WTC11 (cell line): Measurements from ENCODE around the gene TAP2. TPM values are rescaled to one million over a fixed set of nuclear protein-coding genes. Genes with fewer than 3 reads are reported as not detected.
A peak's percentile ranks its signal among the peaks of the same experiment; 100 is the strongest.

ENCODE experiments used
- ATAC-seq: fragments of 200-7000 bp; cut with Tn5 transposase; 2 replicates; pipeline ENCODE4 v1.10.0; 2021; ENCODE audit warnings: mild to moderate bottlenecking, moderate library complexity
- CTCF ChIA-PET: fragments of 300-600 bp; sonication (Branson Sonifier 250); formaldehyde crosslinking; loops from one replicate; lab custom pipeline; 2021; ENCODE audit warnings: antibody characterized with exemption; lab: Charles Lee
- POLR2A ChIA-PET: fragments of 350-600 bp; sonication (Branson Sonifier 250); formaldehyde crosslinking; loops from one replicate; lab custom pipeline; 2021; ENCODE audit warnings: antibody characterized with exemption; lab: Charles Lee
- DNase-seq: peaks from one replicate; pipeline ENCODE4 v3.0.0; 2021; ENCODE audit warnings: low spot score
- H3K27ac Mint-ChIP-seq: 2 replicates; pipeline ENCODE4 v1.8.0; 2021; ENCODE audit warnings: mixed read lengths
- H3K27me3 Mint-ChIP-seq: 2 replicates; pipeline ENCODE4 v1.8.0; 2021; ENCODE audit warnings: low read depth, mild to moderate bottlenecking, moderate library complexity, mixed read lengths
- H3K36me3 Mint-ChIP-seq: 2 replicates; pipeline ENCODE4 v1.8.0; 2021; ENCODE audit warnings: mixed read lengths
- H3K4me1 Mint-ChIP-seq: 2 replicates; pipeline ENCODE4 v1.8.0; 2022; ENCODE audit warnings: mixed read lengths
- H3K4me3 Mint-ChIP-seq: 2 replicates; pipeline ENCODE4 v1.8.0; 2021; ENCODE audit warnings: mild to moderate bottlenecking, moderate library complexity, mixed read lengths
- H3K9me3 Mint-ChIP-seq: 2 replicates; pipeline ENCODE4 v1.8.0; 2021; ENCODE audit warnings: mixed read lengths
- AFF4 ChIP-seq: sonication (generic); formaldehyde crosslinking; IDR thresholded peaks from 2 replicates; pipeline ENCODE4 v1.8.1; 2023; ENCODE audit warnings: mild to moderate bottlenecking, missing genetic modification reagents, borderline replicate concordance
- CREM ChIP-seq: sonication (generic); formaldehyde crosslinking; IDR thresholded peaks from 2 replicates; pipeline ENCODE4 v1.8.1; 2022; ENCODE audit warnings: mild to moderate bottlenecking, missing genetic modification reagents, moderate library complexity
- E2F5 ChIP-seq: sonication (generic); formaldehyde crosslinking; IDR thresholded peaks from 2 replicates; pipeline ENCODE4 v1.8.1; 2022; ENCODE audit warnings: mild to moderate bottlenecking, moderate library complexity, missing genetic modification reagents
- ETV6 ChIP-seq: sonication (generic); formaldehyde crosslinking; IDR thresholded peaks from 2 replicates; pipeline ENCODE4 v1.8.1; 2022; ENCODE audit warnings: mild to moderate bottlenecking, missing genetic modification reagents
- FOXJ3 ChIP-seq: sonication (generic); formaldehyde crosslinking; IDR thresholded peaks from 2 replicates; pipeline ENCODE4 v1.9.0; 2021; ENCODE audit warnings: missing genetic modification reagents, mild to moderate bottlenecking, borderline replicate concordance
- GTF2I ChIP-seq: fragments of 250-450 bp; sonication (Bioruptor Pico); conservative IDR thresholded peaks from 2 replicates; pipeline ENCODE4 v1.4.0; 2021; ENCODE audit warnings: mild to moderate bottlenecking
- MXD4 ChIP-seq: fragments of 250-450 bp; sonication (Bioruptor Pico); IDR thresholded peaks from 2 replicates; pipeline ENCODE4 v1.8.0; 2021; ENCODE audit warnings: mild to moderate bottlenecking, moderate library complexity, borderline replicate concordance
- NFYB ChIP-seq: sonication (generic); formaldehyde crosslinking; conservative IDR thresholded peaks from 2 replicates; pipeline ENCODE4 v1.8.0; 2022; ENCODE audit warnings: low read depth, missing genetic modification reagents
- PREB ChIP-seq: sonication (generic); formaldehyde crosslinking; IDR thresholded peaks from 2 replicates; pipeline ENCODE4 v1.8.1; 2022; ENCODE audit warnings: mild to moderate bottlenecking, missing genetic modification reagents, moderate library complexity, borderline replicate concordance
- PRRX2 ChIP-seq: fragments of 250-450 bp; sonication (Bioruptor Pico); IDR thresholded peaks from 2 replicates; pipeline ENCODE4 v1.8.0; 2021; ENCODE audit warnings: mild to moderate bottlenecking
- RORB ChIP-seq: fragments of 250-450 bp; sonication (Bioruptor Pico); IDR thresholded peaks from 2 replicates; pipeline ENCODE4 v1.9.0; 2021; ENCODE audit warnings: mild to moderate bottlenecking
- SP1 ChIP-seq: sonication (generic); formaldehyde crosslinking; conservative IDR thresholded peaks from 2 replicates; pipeline ENCODE4 v1.8.1; 2022; ENCODE audit warnings: missing genetic modification reagents
- TEAD4 ChIP-seq: sonication (generic); formaldehyde crosslinking; IDR thresholded peaks from 2 replicates; pipeline ENCODE4 v1.8.0; 2022; ENCODE audit warnings: mild to moderate bottlenecking, missing genetic modification reagents
- USF1 ChIP-seq: sonication (generic); formaldehyde crosslinking; IDR thresholded peaks from 2 replicates; pipeline ENCODE4 v1.8.0; 2022; ENCODE audit warnings: mild to moderate bottlenecking, missing genetic modification reagents
- ZBTB21 ChIP-seq: sonication (generic); formaldehyde crosslinking; IDR thresholded peaks from 2 replicates; pipeline ENCODE4 v1.8.1; 2023; ENCODE audit warnings: mild to moderate bottlenecking, missing genetic modification reagents, borderline replicate concordance
- ZNF232 ChIP-seq: sonication (generic); formaldehyde crosslinking; IDR thresholded peaks from 2 replicates; pipeline ENCODE4 v1.8.0; 2022; ENCODE audit warnings: mild to moderate bottlenecking, missing genetic modification reagents
- ZNF512 ChIP-seq: sonication (generic); formaldehyde crosslinking; IDR thresholded peaks from 2 replicates; pipeline ENCODE4 v1.8.1; 2022; ENCODE audit warnings: missing genetic modification reagents, borderline replicate concordance
- total RNA-seq: library from RNA; stranded (reverse); gene quantifications from 3 replicates; pipeline ENCODE4 v1.2.3, GENCODE V29; 2021

TAP2 gene
- total RNA-seq, 1 experiment from 2014 or later = 23.0 TPM

- no peak for TF ChIP-seq ZNF512 (CRISPR knock-in tag)
- no peak for TF ChIP-seq NFYB (CRISPR knock-in tag)
Observed at GRCh38 chr6:32845384-32845884, 6.9 kb upstream of the TAP2 start (continued).

GRCh38 chr6:32844839-32845383, 6.4 kb upstream of the TAP2 start:
- no peaks in the 10 kb centered on the region for H3K9me3 Mint-ChIP-seq
- CTCF ChIA-PET = interaction anchor here (0.7 to 2.8 kb wide), 9 partner anchors 9 to 140 kb away, joined by 3 to 53 read pairs (median 8); partner anchors contain the start of genes BRD2, PSMB9 and TAP1
- H3K27me3 Mint-ChIP-seq = peaks cover 92% of the 10 kb centered on the region
- peak; percentile 75; the same call in 1 of the 2 replicates for TF ChIP-seq E2F5
- peak; percentile 66; the same call in 1 of the 2 replicates for TF ChIP-seq ZNF232 (CRISPR knock-in tag)
- TF ChIP-seq ZBTB21 (CRISPR knock-in tag) = no peak
- peaks cover 17% of the 10 kb centered on the region for H3K4me1 Mint-ChIP-seq
- H3K27ac Mint-ChIP-seq = peak overlapping the region; percentile 78
- peak overlapping the region; percentile 95 for H3K4me3 Mint-ChIP-seq
- ATAC-seq = no peak
- peaks cover 21% of the 10 kb centered on the region for H3K36me3 Mint-ChIP-seq
- POLR2A ChIA-PET = interaction anchor here (0.6 to 2.6 kb wide), 6 partner anchors 9 to 767 kb away, joined by 3 to 28 read pairs (median 6); partner anchors contain the start of genes HLA-DMB, PSMB9 and TAP1
- DNase-seq = no peak

- Mint-ChIP-seq H3K36me3 (peaks cover 19% of the 10 kb centered on the region), H3K4me3 (peak within 1 kb of the TSS; percentile 95), H3K9me3 (no peaks in the 10 kb centered on the region), H3K27ac (peak within 1 kb of the TSS; percentile 78), H3K4me1 (peaks cover 17% of the 10 kb centered on the region), H3K27me3 (peaks cover 94% of the 10 kb centered on the region)
- DNase-seq (peak; percentile 96), ATAC-seq (peak; percentile 93)
- CTCF ChIA-PET = interaction anchor here (0.7 to 2.8 kb wide), 10 partner anchors 10 to 141 kb away, joined by 3 to 53 read pairs (median 8); partner anchors contain the start of genes BRD2, HLA-DMA, PSMB9 and TAP1
- POLR2A ChIA-PET = interaction anchor here (0.6 to 2.6 kb wide), 7 partner anchors 10 to 767 kb away, joined by 3 to 28 read pairs (median 5); partner anchors contain the start of genes HLA-DMB, PSMB9 and TAP1
- TF ChIP-seq AFF4 = no peak
- TF ChIP-seq PRRX2 = no peak
- TF ChIP-seq ZNF512 (CRISPR knock-in tag) = no peak
- TF ChIP-seq FOXJ3 (CRISPR knock-in tag) = no peak
- peak; percentile 46; the same call in 1 of the 2 replicates for TF ChIP-seq NFYB (CRISPR knock-in tag)
- no peak for TF ChIP-seq MXD4 (CRISPR knock-in tag)
- TF ChIP-seq RORB (CRISPR knock-in tag) = no peak
- TF ChIP-seq ETV6 = 0 out of 2 replicates have a peak, but pooled peaks have one; percentile 25
- no peak for TF ChIP-seq ZNF232 (CRISPR knock-in tag)
- TF ChIP-seq TEAD4 (CRISPR knock-in tag) = no peak
- no peak for TF ChIP-seq PREB (CRISPR knock-in tag)
- peak; percentile 36; the same call in 1 of the 2 replicates for TF ChIP-seq SP1 (CRISPR knock-in tag)
- TF ChIP-seq CREM = peak; percentile 87
- TF ChIP-seq USF1 = peak; percentile 56
- TF ChIP-seq GTF2I (CRISPR knock-in tag) = no peak
Observed at GRCh38 chr6:32843979-32844838, 5.7 kb upstream of the TAP2 start, which contains the start of gene PSMB8. TSS of gene PSMB8 (minus strand) at chr6:32844047. CDS start at chr6:32843996, 51 bp downstream.
